H1 (cell line): ENCODE measurements around the gene WBP4. TPM values are rescaled to one million over a fixed set of nuclear protein-coding genes. Genes with fewer than 3 reads are reported as not detected.
"Not testable (repeated sequence)": the region's sequence is repeated elsewhere in the genome, so short reads cannot be mapped to it uniquely, and the experiment has no call there.

Experiments
- CTCF ChIA-PET: fragments of 300-600 bp; sonication (Branson Sonifier 250); formaldehyde crosslinking; loops from one replicate; lab custom pipeline; 2021; ENCODE audit not compliant: partially characterized antibody; lab: Charles Lee
- POLR2A ChIA-PET: fragments of 300-600 bp; sonication (Branson Sonifier 250); formaldehyde crosslinking; loops from one replicate; lab custom pipeline; 2021; ENCODE audit warnings: inconsistent platforms; ENCODE audit not compliant: partially characterized antibody; lab: Charles Lee
- DNase-seq, 2 experiments: peaks; one replicate each; pipeline versions ENCODE4 v3.0.0 to v3.0.0-alpha.2; 2010 to 2022; ENCODE audit warnings: low spot score in 2 of 2, low read depth in 1 of 2, mixed read lengths in 1 of 2
- FAIRE-seq: peaks from 2 replicates; lab custom pipeline; 2011; peaks lifted over from hg19 to GRCh38; lab: Jason Lieb, UNC
- H2AFZ ChIP-seq: 2 replicates; pipeline ENCODE4 v1.8.1; 2012; ENCODE audit warnings: low read length, inconsistent platforms
- H2AK5ac ChIP-seq: 2 replicates; pipeline ENCODE4 v1.6.1; 2013; ENCODE audit warnings: low read depth, low read length
- H2BK120ac ChIP-seq: replicated peaks from 2 replicates; pipeline ENCODE3; 2013; ENCODE audit warnings: low read depth, low read length, inconsistent platforms
- H2BK12ac ChIP-seq: 2 replicates; pipeline ENCODE4 v1.6.1; 2013; ENCODE audit warnings: low read depth, low read length
- H2BK15ac ChIP-seq: 2 replicates; pipeline ENCODE4 v1.6.1; 2013; ENCODE audit warnings: low read length
- H2BK20ac ChIP-seq: 2 replicates; pipeline ENCODE4 v1.6.1; 2013; ENCODE audit warnings: low read length
- H2BK5ac ChIP-seq: 2 replicates; pipeline ENCODE4 v1.6.1; 2013; ENCODE audit warnings: low read depth, low read length
- H3K14ac ChIP-seq: 2 replicates; pipeline ENCODE4 v1.6.1; 2013; ENCODE audit warnings: inconsistent platforms; ENCODE audit not compliant: insufficient read length
- H3K18ac ChIP-seq: 2 replicates; pipeline ENCODE4 v1.6.1; 2013; ENCODE audit warnings: low read length; ENCODE audit errors: extremely low read depth
- H3K23ac ChIP-seq: 2 replicates; pipeline ENCODE4 v1.6.1; 2013; ENCODE audit warnings: inconsistent platforms; ENCODE audit not compliant: insufficient read length
- H3K23me2 ChIP-seq: 2 replicates; pipeline ENCODE4 v1.6.1; 2013; ENCODE audit warnings: low read depth, low read length
- H3K27ac ChIP-seq: 2 replicates; pipeline ENCODE4 v1.6.1; 2011; ENCODE audit warnings: low read depth, low read length, inconsistent platforms
- H3K27me3 ChIP-seq, 4 experiments: replicated peaks in 1 of 4; 1 replicate in 1 of 4; 2 replicates in 3 of 4; pipeline versions ENCODE4 v1.6.1 to v1.8.1; 2011 to 2013; ENCODE audit warnings: low read length in 3 of 4, mild to moderate bottlenecking in 3 of 4, inconsistent platforms in 2 of 4, mixed read lengths in 2 of 4, moderate library complexity in 1 of 4; ENCODE audit not compliant: control insufficient read depth in 3 of 4, insufficient read depth in 3 of 4; ENCODE audit errors: extremely low read depth in 1 of 4
- H3K36me3 ChIP-seq, 4 experiments: 2 replicates each; pipeline versions ENCODE4 v1.6.1 to v1.8.1; 2011 to 2013; ENCODE audit warnings: mild to moderate bottlenecking in 4 of 4, low read length in 3 of 4, moderate library complexity in 2 of 4, control low read depth in 1 of 4, inconsistent platforms in 1 of 4; ENCODE audit not compliant: insufficient read depth in 4 of 4, control insufficient read depth in 2 of 4
- H3K4ac ChIP-seq: replicated peaks from 2 replicates; pipeline ENCODE3; 2013; ENCODE audit warnings: low read length, low read depth, mixed read lengths, inconsistent platforms; ENCODE audit not compliant: insufficient read length
- H3K4me1 ChIP-seq, 4 experiments: replicated peaks in 1 of 4; 1 replicate in 1 of 4; 2 replicates in 3 of 4; pipeline versions ENCODE4 v1.6.1 to v1.8.1; 2011 to 2013; ENCODE audit warnings: low read length in 3 of 4, inconsistent platforms in 2 of 4, mixed read lengths in 1 of 4; ENCODE audit not compliant: insufficient read depth in 4 of 4, control insufficient read depth in 3 of 4
- H3K4me2 ChIP-seq, 2 experiments: 2 replicates each; pipeline versions ENCODE4 v1.6.1 to v1.8.1; 2011 to 2013; ENCODE audit warnings: low read depth in 2 of 2, low read length in 2 of 2, control low read depth in 1 of 2, inconsistent platforms in 1 of 2, mild to moderate bottlenecking in 1 of 2; ENCODE audit not compliant: insufficient read depth in 1 of 2
- H3K4me3 ChIP-seq, 4 experiments: fragments of 200-600, 300-600 bp in 1 of 4; sonication (generic), shearing (Covaris generic), sonication (Bioruptor Twin) in 1 of 4; 2 replicates each; pipeline versions ENCODE4 v1.5.1 to v1.8.1; 2011 to 2016; ENCODE audit warnings: low read length in 4 of 4, low read depth in 3 of 4, control low read depth in 2 of 4, inconsistent platforms in 2 of 4, mild to moderate bottlenecking in 2 of 4, mixed read lengths in 1 of 4, moderate library complexity in 1 of 4; ENCODE audit not compliant: insufficient read depth in 2 of 4; ENCODE audit errors: extremely low read depth in 1 of 4
- H3K56ac ChIP-seq: replicated peaks from 2 replicates; pipeline ENCODE3; 2013; ENCODE audit warnings: low read depth, mild to moderate bottlenecking, mixed read lengths, low read length, inconsistent platforms; ENCODE audit not compliant: insufficient read length
- H3K79me1 ChIP-seq: 2 replicates; pipeline ENCODE4 v1.6.1; 2013; ENCODE audit warnings: low read depth, low read length, control low read depth
- H3K79me2 ChIP-seq, 2 experiments: 2 replicates each; pipeline versions ENCODE4 v1.6.1 to v1.8.1; 2012 to 2013; ENCODE audit warnings: low read length in 2 of 2, mild to moderate bottlenecking in 2 of 2, inconsistent platforms in 1 of 2; ENCODE audit not compliant: insufficient read depth in 2 of 2, control insufficient read depth in 1 of 2
- H3K9ac ChIP-seq, 4 experiments: replicated peaks in 1 of 4; 1 replicate in 1 of 4; 2 replicates in 3 of 4; pipeline versions ENCODE4 v1.6.1 to v1.8.1; 2011 to 2013; ENCODE audit warnings: low read depth in 3 of 4, low read length in 3 of 4, control low read depth in 2 of 4, mild to moderate bottlenecking in 2 of 4, moderate library complexity in 2 of 4, inconsistent platforms in 1 of 4; ENCODE audit errors: extremely low read depth in 1 of 4
- H3K9me3 ChIP-seq, 2 experiments: 2 replicates each; pipeline versions ENCODE4 v1.6.1 to v1.8.1; 2012 to 2013; ENCODE audit warnings: mild to moderate bottlenecking in 2 of 2, moderate library complexity in 2 of 2, control low read depth in 1 of 2, inconsistent platforms in 1 of 2, low read depth in 1 of 2, low read length in 1 of 2, mixed read lengths in 1 of 2; ENCODE audit not compliant: insufficient read depth in 2 of 2
- H4K20me1 ChIP-seq, 2 experiments: replicated peaks in 1 of 2; 2 replicates each; pipeline versions ENCODE3 to v1.8.1; 2011 to 2013; ENCODE audit warnings: inconsistent platforms in 2 of 2, low read length in 2 of 2, mild to moderate bottlenecking in 1 of 2; ENCODE audit not compliant: insufficient read depth in 2 of 2, control insufficient read depth in 1 of 2
- H4K5ac ChIP-seq: 2 replicates; pipeline ENCODE4 v1.6.1; 2013; ENCODE audit warnings: low read length, low read depth, mixed read lengths, inconsistent platforms; ENCODE audit not compliant: insufficient read length
- H4K8ac ChIP-seq: 2 replicates; pipeline ENCODE4 v1.8.0; 2013; ENCODE audit warnings: mild to moderate bottlenecking, moderate library complexity, low read length, inconsistent platforms; ENCODE audit not compliant: insufficient read depth; ENCODE audit errors: extremely low read depth
- H4K91ac ChIP-seq: replicated peaks from 2 replicates; pipeline ENCODE3; 2013; ENCODE audit warnings: low read length, mixed read lengths, inconsistent platforms; ENCODE audit not compliant: insufficient read length
- WGBS, 2 experiments: shearing (Covaris generic) in 1 of 2; methylation state at CpG; one replicate each; pipeline versions ENCODE4 v1.1.6 to v1.1.7; 2013 to 2015; ENCODE audit warnings: low lambda C conversion rate in 2 of 2, mixed read lengths in 2 of 2, inconsistent platforms in 1 of 2, low coverage in 1 of 2, missing lambda C conversion rate in 1 of 2; ENCODE audit not compliant: insufficient replicate concordance in 2 of 2, insufficient coverage in 1 of 2, insufficient read length in 1 of 2; ENCODE audit errors: extremely low coverage in 1 of 2, missing lambda C conversion rate in 1 of 2; 5-methylcytosine and 5-hydroxymethylcytosine counted together
- polyA plus RNA-seq, 7 experiments: library from polyadenylated mRNA; depleted of rRNA in 3 of 7; stranded (reverse) in 5 of 7; unstranded in 2 of 7; fragments of >200 nt in 5 of 7; fragments of 200-250 nt in 2 of 7; gene quantifications; 1 replicate in 5 of 7; 2 replicates in 1 of 7; 4 replicates in 1 of 7; pipeline versions ENCODE4 v1.2.1 to v1.2.3, GENCODE V29; 2011 to 2013; ENCODE audit warnings: missing spikeins in 2 of 7, mixed read lengths in 2 of 7
- total RNA-seq: library from RNA; stranded (reverse); fragmentation: NEBNext Ultra II Directional; extraction: Animal tissue kit (Norgen Biotek cat#: 25700); gene quantifications from 2 replicates; pipeline ENCODE4 v1.2.1, GENCODE V29; 2021

WBP4 gene
- total and polyA plus RNA-seq, 2 of the 8 experiments (the other 6 are each of a cell fraction or from before 2014, with no cell fraction given): 3.0 to 10.0 TPM

DNA sequence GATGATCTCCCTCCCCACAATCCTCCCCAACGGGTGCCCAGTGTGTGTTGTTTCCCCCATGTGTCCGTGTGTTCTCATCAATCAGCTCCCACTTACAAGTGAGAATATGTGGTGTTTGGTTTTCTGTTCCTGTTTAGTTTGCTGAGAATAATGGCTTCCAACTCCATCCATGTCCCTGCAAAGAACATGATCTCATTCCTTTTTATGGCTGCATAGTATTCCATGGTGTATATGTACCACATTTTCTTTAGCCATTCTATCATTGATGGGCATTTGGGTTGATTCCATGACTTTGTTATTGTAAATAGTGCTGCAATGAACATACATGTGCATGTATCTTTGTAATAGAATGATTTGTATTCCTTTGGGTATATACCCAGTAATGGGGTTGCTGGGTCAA lies 34.4 kb downstream of the WBP4 start:
- H3K4me2 ChIP-seq, H4K20me1 ChIP-seq, CTCF ChIA-PET, H2BK12ac ChIP-seq, H3K4me1 ChIP-seq, H3K36me3 ChIP-seq, H3K79me1 ChIP-seq, FAIRE-seq, H3K23ac ChIP-seq, H3K27ac ChIP-seq, H3K4ac ChIP-seq, H2BK20ac ChIP-seq, H2AFZ ChIP-seq, H4K8ac ChIP-seq, H3K14ac ChIP-seq, H4K5ac ChIP-seq, H3K79me2 ChIP-seq, H3K18ac ChIP-seq, H2BK120ac ChIP-seq, H3K27me3 ChIP-seq, H2BK5ac ChIP-seq, H3K23me2 ChIP-seq, H3K9me3 ChIP-seq, H4K91ac ChIP-seq, H3K4me3 ChIP-seq, H2AK5ac ChIP-seq, DNase-seq, H2BK15ac ChIP-seq, H3K9ac ChIP-seq, POLR2A ChIA-PET, H3K56ac ChIP-seq: not testable (repeated sequence)
- 95% methylated on average over 2 of the region's 2 CpGs; no CpG with 5 or more reads in 1 of the 2 experiments for WGBS, 2 experiments
